Activated CD8-positive, alpha-beta memory T cell treated with anti-CD3 and anti-CD28 coated beads for 1 hour (primary cell): ENCODE measurements around the gene CAMSAP3.
A peak's percentile ranks its signal among the peaks of the same experiment; 100 is the strongest.
"Not testable (repeated sequence)": the region's sequence is repeated elsewhere in the genome, so short reads cannot be mapped to it uniquely, and the experiment has no call there.

ENCODE experiments used
- DNase-seq, 2 donors: peaks; one replicate each; pipeline ENCODE4 v3.0.0-alpha.2; 2020; ENCODE audit warnings: low read depth in 1 of 2; ENCODE audit errors: extremely low read depth in 1 of 2

The CAMSAP3 gene

GRCh38 chr19:7631577-7631976 is 35.9 kb downstream of the CAMSAP3 start:
- no peak for DNase-seq

GRCh38 chr19:7632340-7633203 is 36.9 kb downstream of the CAMSAP3 start:
- DNase-seq, result no peak

DNA sequence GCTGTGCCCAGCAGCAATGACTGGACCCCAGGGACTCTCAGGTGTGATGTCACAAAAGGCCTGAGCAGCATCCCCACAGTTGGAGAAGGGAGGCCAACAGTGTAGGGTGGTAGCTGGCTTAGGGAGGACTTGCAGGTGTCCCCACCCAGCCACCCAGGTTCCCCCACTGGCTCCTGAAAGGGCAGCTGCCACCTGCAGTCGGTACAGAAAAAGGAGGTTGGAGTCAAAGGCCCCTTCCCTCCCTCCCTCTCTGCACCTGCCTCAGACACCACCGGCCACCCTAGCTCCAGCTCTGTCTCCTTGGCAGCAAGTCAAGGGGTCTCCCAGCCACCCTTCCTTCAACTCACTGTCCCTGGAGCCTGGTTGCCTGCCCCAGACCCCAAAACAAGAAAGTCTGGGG is 38.0 kb downstream of the CAMSAP3 start, which contains the start of gene PCP2:
TSS of gene PCP2 (minus strand) at position 22 of the 400 bp plus-strand sequence. CDS start 262 bp downstream, outside the sequence.
- DNase-seq, result no peak

GRCh38 chr19:7635670-7636069 is 40.0 kb downstream of the CAMSAP3 start:
- DNase-seq, result no peak

DNA sequence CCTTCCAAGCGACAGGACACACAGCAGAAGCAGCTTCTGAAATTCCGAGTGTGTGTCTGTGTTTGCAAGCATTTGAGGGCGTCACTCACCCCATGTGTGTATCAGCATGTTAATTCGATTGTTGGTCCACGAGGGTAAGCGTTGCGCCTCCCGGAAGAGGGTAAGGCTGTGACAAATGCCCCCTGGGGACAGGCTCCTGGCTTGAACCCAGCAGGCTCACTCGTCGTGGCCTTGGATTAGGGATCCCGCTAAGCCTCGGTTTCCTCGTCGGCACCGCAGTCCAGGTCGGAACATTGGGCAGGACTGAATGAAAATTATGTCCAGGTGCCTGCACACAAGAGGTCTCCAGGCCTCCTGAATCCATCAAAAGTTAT is 40.6 kb downstream of the CAMSAP3 start:
- no peak for DNase-seq

DNA sequence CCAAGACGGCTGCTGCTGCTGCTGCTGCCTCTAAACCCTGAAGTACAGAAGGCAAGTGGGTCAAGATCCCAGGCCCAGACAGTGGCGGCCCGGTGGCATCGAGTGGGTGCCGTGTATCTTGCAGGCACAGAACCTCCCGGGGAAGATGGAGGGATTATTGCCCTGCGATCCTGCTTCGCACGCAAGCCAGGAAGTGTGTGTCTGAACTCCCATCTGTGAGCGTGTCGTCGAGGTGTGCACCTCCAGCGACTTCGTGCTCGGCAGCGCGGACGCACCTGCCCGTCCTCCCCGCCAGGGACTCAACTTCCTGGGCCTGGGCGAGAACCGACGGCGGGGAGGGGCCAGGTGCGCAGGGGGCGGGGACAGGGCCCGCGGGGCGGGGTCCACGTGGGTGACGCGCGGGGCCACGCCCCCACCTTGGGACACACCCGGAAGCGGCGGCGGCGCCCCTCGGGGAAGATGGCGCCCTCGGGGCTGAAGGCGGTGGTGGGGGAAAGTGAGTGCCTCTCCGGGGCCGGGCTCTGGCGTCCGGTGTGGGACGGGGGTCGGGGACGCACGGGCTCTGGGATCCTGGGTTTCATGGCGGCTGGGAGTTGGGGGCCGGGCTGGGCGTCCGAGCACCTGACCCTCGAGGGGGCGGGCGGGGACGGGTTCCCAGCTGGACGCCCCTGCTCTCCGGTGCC is 41.2 kb downstream of the CAMSAP3 start, which contains the start of gene STXBP2:
TSS of gene STXBP2 (plus strand) at position 420 of the 683 bp plus-strand sequence. CDS start at position 460, 40 bp downstream.
- DNase-seq, result peak; percentile 77 to 93

GRCh38 chr19:7637374-7638256 is 42.0 kb downstream of the CAMSAP3 start:
- no peak for DNase-seq

GRCh38 chr19:7638802-7639465 is 43.3 kb downstream of the CAMSAP3 start:
- no peak for DNase-seq

DNA sequence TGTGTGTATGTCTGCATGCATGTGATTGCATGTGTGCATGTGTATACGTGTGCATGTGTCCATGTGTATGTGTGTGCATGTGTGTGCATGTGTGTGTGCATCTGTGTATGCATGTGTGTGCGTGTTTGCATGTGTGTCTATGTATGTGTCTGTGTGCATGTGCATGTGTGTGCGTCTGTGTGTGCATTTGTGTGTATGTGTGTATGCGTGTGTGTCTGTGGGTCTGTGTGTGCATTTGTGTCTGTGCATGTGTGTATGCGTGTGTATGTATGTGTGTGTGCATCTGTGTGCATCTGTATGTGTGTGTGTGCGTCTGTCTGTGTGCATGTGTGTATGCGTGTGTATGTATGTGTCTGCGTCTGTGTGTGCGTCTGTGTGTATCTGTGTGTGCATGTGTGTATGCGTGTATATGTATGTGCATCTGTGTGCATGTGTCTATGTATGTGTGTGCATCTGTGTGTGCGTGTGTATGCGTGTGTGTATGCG is 44.2 kb downstream of the CAMSAP3 start:
- no peak for DNase-seq

DNA sequence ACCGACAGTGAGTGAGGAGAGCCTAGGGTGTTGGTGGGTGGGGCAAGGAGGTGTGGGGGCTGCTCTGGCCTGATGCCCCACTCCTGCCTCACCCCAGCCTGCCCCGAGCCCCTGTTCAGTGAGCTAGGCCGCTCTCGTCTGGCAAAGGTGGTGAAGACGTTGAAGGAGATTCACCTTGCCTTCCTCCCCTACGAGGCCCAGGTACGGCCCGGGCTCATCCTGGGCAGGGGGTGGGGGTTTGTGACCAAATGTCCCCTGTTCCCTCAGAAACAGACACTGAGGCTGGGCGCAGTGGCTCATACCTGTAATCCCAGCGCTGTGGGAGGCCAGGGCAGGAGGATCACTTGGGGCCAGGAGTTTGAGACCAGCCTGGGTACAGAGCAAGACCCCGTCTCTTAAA is 45.1 kb downstream of the CAMSAP3 start:
- no peak for DNase-seq

DNA sequence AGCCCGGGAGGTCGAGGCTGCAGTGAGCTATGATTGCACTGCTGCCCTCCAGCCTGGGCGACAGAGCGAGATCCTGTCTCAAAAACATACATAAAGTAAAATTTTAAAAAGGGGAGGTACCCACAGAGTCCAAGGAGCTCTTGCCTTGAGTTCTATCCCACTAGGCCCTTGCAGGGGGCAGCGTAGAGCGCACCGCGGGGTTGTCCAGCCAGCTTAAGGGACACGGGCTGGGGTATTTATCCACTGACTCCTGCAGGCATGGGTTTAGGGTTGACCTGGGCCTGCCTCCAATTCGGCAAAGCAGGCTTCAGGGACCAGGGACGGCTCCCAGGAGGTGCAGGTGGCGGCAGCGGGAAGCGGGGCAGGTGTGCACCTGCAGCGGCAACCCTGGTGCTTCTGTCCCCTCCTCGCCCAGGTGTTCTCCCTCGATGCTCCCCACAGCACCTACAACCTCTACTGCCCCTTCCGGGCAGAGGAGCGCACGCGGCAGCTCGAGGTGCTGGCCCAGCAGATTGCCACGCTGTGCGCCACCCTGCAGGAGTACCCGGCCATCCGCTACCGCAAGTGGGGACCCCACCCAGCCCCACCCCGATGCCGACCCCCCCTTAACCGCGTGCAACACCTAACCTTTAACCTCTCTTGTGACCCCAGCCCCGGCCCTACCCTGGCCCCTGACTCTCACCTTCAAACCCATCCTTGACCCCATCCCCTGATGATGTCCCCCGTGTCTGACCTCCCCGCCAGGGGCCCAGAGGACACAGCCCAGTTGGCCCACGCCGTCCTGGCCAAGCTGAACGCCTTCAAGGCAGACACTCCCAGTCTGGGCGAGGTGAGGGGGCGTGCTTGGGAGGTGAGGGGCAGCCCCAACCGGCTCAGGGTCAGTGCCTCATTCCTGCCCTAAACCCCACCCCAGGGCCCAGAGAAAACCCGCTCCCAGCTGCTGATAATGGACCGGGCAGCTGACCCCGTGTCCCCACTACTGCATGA is 45.9 kb downstream of the CAMSAP3 start:
- DNase-seq, result no peak

DNA sequence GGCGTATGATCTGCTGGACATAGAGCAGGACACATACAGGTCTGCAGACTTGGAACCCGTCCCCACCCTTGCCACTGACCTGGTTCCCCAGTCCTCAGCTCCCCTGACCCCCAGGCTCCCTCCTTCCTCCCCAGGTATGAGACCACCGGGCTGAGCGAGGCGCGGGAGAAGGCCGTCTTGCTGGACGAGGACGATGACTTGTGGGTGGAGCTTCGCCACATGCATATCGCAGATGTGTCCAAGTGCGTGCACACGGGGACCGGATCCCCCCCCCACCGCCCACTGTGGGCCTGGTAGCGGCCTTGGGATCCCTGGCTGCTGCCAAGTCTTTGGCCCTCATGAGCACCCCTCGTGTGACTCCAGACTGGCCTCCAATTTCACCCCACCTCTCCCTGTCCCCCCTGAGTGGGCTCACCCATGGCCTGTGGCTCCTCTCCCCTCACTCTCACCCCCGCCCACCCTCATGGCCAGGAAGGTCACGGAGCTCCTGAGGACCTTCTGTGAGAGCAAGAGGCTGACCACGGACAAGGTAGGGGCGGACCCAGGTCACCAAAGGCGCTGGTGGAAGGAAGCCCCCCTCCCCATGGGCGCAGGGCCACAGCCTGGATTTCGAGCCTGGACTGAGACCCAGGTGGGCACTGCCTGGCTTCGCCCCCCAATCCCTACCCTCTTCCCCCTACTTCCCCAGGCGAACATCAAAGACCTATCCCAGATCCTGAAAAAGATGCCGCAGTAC is 46.8 kb downstream of the CAMSAP3 start:
- no peak for DNase-seq

DNA sequence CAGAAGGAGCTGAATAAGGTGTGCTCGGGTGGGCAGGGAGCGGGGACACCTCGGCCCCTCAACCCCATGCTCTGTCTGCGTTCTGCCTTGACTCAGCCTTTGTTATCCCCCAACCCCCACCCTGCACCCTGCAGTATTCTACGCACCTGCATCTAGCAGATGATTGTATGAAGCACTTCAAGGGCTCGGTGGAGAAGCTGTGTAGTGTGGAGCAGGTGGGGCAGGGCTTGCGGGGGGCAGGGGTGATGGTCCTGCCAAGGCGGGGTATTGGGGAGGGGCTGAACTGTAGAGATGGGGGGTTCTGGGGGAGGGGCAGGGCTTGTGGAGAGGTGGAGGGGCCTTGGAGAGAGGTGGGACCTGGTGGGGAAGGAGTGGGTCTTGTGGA is 47.4 kb downstream of the CAMSAP3 start:
- DNase-seq, result no peak

DNA sequence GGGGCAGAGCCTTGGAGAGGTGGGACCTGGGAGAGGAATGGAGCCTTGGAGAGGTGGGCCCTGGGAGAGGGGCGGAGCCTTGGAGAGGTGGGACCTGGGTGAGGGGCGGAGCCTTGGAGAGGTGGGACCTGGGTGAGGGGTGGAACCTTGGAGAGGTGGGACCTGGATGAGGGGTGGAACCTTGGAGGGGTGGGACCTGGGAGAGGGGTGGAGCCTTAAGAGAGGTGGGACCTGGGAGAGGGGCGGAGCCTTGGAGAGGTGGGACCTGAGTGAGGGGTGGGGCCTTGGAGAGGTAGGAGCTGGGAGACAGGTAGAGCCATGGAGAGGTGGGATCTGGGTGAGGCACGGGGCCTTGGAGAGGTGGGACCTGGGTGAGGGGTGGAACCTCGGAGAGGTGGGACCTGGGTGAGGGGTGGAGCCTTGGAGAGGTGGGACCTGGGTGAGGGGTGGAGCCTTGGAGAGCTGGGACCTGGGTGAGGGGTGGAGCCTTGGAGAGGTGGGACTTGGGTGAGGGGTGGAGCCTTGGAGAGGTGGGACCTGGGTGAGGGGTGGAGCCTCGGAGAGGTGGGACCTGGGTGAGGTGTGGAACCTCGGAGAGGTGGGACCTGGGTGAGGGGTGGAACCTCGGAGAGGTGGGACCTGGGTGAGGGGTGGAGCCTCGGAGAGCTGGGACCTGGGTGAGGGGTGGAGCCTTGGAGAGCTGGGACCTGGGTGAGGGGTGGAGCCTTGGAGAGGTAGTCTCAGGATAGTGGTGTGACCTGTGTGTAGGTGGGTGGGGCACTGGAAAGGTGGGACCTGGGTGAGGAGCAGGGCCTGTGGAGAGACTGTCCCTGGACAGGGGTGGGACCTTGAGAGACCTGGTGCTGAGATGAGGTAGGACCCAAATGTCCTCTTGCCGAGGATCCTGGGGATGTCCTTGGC is 48.2 kb downstream of the CAMSAP3 start:
- not testable (repeated sequence) for DNase-seq

GRCh38 chr19:7644550-7644877 is 48.9 kb downstream of the CAMSAP3 start:
- no peak for DNase-seq

DNA sequence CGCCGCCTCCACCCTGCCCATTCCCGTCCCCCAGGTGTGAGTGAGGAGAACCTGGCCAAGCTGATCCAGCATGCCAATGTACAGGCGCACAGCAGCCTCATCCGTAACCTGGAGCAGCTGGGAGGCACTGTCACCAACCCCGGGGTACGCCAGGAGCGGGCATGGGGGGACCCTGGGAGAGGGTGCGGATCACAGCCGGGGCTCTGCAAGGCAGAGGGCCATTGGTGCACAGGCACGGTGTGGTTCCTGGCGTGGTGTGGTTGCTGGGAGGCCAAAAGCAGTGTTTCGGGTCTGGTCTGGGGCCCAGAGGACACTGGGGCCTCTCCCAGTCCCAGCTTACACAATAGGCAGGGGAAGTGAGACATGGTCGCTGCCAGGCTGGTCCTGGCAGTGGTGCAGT is 49.5 kb downstream of the CAMSAP3 start:
- DNase-seq, result no peak

- no peak for DNase-seq
These were observed 50.2 kb downstream of the CAMSAP3 start for GRCh38 chr19:7645656-7646425.
